Fibroblast of skin of right quadriceps (primary cell): Measurements from ENCODE around the gene C11orf52.

Source experiments
- DNase-seq: peaks from one replicate; pipeline ENCODE4 v3.0.0-alpha.2; 2013

C11orf52 gene

DNA sequence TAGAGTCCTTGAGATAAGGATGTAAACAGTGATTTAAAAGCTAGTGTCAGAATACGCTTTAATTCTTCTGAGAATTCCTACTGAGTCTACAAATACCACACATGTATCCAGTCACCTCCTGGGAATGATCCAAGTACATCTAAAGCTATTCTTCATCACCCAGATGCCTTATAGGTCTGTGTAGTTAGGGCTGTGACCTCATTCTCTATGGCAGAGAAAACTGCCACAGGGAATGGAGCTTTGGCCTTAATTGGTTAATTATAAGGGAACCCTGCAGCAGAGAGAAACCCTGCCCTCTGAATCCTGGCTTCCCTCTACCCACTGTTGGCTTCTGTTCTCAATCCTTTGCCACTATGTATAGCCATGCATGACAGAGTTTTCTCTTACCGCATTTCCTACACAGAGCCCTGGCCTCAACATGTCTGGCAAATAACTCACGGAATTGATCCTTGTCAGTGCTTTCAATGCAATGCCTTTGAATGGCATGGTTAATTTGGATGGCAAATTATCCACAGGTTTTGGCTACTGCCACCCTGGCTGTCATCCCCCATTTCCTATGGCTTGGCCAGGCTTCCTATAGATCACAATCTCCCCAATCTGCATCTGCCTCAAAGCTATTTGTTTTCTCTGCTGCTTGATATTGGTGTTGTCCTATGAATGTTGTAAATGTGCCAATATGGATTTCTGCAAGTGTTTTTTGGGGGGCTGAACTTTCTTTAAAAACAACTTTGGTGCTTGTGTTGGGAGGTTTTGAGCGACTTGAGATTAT is 21.3 kb downstream of the C11orf52 start:
- peak; percentile 92 for DNase-seq

DNA sequence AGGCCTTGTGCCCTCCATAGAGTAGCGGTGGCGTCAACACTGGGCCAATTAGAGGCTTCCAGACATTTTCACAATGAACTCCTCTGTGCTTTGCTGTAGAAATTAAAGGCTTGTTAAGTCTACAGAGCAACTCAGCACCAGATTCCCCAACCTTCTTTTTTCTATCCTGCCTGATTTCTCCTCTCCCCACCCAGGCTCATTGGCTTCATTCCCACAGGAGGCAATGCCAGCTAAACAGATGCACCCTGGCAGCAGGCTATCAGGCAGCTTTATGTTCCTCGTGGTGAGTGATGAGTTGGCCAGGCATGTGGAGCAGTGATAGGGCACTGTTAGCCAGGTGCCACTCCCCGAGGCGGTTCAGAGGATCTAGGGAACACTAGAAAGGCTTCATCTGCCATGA is 23.2 kb downstream of the C11orf52 start:
- no peak for DNase-seq

DNA sequence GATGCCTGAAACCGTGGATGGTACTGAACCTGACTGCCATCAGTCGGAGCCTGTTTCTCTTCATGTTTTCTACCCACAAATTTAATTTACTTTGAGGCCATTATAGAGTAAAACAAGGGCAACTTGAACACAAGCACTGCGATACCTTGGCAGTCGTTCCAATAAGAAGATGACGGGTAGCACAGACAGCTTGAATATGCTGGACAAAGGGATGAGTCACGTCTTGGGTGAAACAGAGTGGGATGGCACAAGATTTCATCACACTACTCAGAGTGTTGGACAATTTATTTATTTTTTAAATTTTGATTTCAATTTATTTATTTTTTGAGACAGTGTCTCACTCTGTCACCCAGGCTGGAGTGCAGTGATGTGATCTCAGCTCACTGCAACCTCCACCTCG is 24.1 kb downstream of the C11orf52 start:
- DNase-seq: no peak

DNA sequence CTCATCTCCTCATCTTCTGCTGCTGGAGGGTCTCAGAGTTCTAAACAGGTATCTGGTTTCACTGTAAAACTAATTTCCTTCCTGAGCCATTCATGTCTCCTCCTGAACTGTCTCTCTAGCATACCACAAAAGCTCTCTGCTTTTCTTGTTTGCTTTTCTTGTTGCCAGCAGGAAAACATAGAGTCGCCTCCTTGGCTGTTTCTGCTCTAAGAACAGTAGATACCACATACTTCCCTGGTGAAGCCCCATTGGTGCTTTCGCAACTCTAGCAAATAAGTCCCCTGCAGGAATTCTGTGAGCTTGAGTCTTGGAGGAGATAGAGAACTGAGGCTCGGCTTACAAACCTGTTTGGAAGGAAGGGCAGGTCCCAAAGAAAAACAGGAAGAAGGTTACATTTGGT is 25.4 kb downstream of the C11orf52 start:
- peak; percentile 81 for DNase-seq

DNA sequence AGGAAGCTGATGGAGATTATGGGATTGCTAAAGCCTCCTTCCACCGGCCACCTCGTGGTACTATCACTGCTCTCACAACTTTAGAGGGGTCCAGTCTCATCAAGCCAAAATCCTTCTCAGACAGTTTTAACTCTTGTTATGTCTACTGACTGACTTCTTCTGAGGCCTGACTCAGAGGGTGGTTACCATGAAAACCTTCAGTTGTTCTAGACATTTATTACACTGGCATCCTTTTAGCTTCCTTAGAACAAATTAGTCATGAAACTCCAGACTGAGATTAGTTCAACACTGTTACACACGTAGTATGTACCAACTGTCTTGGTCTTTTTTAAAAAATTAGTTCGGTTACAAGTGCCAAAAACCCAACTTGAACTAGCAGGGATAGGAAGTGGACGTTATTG is 25.9 kb downstream of the C11orf52 start:
- peak; percentile 80 for DNase-seq

DNA sequence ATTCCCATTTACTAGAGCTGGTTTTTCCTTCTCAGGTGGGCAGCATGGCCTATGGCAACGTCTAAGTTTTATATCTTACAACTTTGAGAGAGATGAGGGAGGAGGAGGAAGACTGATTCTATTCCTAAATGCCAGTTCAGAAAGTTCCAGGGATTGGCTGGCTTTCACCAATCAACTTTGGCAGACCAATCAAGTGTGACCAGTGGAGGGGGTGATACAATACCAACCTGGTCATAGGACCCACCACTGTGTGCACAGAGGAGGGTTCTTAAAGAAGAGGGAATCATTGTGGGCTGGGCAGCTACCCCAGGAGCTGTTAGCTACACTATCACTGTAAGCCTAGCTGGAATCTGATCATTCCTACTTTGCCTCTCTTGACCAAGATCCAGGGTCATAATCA is 26.5 kb downstream of the C11orf52 start:
- no peak for DNase-seq

DNA sequence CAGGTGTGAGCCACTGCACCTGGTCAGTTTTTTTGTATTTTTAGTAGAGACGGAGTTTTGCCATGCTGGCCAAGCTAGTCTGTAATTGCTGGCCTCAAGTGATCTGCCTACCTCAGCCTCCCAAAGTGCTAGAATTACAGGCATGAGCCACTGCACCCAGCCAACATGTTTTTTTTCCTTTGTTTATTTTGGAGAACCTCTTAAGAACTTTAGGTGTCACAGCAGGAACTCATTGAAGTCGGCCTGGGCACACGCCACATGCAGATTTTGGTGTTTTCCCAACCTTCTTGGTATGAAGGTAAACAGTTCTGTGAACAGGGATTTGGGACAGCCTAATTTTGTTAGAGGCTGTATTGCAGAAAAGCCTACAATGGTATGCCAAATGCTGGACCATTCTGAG is 27.8 kb downstream of the C11orf52 start:
- DNase-seq: no peak

DNA sequence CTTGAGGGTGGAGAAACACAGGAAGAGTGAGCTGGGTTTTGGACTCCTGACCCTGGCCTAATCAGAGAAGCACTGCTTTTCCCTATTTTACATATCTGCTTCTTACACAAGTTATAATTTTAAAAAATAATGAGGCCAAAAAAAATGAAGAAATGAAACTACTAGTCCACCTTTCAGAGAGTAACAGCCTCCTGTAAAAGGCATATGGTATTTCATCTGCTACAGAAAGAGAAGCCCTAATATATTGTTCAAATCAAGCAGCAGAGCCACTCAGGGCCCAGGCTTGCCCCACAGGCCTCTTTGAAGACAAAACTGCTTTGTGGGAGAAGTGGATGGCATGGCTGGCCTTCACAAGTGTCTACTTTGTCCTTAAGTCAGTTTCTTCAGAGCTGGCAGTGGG is 28.4 kb downstream of the C11orf52 start:
- no peak for DNase-seq

DNA sequence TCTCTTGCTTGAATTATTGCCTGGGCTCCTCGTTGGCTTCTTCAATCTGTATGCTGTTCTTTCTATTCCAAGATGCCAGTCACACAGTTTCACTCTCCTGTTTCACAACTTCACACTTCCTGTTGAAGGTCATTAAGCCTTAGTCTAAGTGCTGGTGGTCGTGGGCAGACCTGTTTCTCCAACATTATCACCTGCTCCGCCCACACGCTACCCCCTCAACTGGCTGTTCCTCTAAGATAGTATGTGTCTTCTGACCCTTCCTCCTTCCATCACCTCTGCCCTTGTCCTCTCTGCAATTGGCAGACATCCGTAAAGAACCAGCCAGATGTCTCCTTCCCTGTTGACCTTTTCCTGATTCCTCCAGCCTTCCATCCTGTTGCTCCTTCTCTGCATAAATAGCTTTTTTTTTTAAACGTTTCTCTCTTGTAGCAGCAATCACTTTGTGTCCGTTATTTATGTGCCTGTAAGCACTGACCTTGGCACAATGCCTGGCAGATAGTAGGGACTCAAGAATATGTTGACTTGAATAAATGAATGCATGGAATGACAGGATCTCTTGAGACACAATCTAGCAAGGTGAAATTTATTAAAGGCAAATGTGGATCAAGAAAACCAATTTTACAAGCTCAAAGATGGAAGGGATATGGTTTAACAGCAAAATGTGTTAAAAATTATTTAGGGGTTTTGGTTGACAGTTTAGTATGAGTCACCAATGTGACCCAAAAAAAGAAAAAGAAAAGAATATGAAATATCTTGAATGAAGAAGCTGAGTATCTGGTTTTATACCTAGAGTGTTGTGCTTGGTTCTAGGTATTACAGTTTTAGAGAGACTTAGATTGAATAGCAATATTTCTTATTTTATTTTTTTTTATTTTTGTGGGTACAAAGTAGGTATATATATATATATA is 31.1 kb downstream of the C11orf52 start:
- no peak for DNase-seq

DNA sequence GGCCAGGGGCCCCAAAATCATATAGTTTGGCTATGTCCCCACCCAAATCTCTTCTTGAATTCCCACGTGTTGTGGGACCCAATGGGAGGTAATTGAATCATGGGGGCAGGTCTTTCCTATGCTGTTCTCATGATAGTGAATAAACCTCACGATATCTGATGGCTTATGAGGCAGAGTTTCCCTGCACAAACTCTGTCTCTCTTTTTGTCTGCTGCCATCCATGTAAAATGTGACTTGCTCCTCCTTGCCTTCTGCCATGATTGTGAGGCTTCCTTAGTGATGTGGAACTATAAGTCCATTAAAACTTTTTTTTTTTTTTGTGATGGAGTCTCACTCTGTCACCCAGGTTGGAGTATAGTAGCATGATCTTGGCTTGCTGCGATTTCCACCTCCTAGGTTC is 32.9 kb downstream of the C11orf52 start:
- DNase-seq: no peak

DNA sequence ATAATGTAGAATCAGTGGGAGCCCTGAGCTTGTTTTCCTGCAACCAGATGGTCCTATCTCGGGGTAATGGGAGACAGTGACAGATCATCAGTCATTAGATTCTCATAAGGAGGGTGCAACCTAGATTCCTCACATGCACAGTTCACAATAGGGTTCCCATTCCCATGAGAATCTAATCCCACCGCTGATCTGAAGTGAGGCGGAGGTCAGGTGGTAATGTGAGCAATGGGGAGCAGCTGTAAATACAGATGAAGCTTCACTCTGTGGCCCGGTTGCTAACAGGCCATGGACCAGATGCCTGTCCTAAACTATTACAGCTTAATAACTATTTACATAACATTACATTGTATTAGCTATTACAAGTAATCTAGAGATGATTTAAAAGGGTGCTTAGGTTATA is 35.4 kb downstream of the C11orf52 start:
- no peak for DNase-seq

DNA sequence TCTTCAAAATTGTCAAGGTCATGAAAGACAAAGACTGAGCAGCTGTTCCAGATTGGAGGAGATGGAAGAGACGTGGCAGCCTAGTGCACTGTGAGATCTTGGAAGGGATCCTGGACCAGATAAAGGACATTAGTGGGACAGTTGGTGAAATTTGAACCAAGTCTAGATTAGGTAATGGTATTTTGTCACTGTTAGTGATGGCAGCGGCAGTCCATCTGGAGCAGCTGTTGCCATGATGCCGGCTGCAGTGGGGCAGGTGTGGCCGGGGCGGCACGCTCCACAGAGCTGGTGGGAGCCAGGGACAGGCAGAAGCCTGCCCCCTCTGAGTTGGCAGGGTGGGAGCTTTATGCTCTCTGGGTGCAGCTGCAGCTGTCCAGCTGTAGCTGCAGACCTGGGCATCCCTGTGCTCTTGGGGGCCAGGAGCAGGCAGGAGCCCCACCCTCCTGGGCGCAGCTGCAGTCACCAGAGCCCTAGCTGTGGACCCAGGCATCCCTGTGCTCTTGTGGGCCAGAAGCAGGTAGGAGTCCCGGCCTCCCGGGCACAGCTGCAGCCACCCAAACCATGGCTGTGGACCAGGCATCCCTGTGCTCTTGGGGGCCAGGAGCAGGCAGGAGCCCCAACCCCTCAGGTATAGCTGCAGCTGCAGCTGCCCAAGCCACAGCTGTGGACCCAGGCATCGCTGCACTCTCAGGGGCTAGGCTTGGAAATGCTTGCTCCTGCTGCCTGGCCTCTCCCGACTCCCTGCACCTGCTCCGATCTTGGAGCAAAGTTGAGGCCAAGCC is 39.1 kb downstream of the C11orf52 start:
- DNase-seq: no peak

DNA sequence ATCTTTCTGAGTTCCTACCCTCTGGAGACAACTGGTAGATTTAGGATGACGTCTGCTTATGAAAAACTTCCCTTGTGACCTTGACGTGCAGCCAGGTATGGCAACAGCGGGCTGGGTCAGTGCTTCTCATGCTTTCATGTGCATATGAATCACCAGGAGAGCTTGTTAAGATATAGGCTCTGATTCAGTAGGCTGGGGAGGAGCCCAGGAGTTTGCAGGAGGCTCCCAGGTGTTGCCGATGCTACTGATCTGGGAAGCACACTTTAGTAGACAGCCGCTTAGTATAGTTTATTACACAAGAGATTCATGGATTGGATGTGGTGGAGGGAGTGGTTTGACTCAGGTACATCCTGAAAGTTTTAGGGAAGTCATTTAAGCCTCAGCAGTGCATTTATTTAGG is 42.2 kb downstream of the C11orf52 start:
- no peak for DNase-seq

DNA sequence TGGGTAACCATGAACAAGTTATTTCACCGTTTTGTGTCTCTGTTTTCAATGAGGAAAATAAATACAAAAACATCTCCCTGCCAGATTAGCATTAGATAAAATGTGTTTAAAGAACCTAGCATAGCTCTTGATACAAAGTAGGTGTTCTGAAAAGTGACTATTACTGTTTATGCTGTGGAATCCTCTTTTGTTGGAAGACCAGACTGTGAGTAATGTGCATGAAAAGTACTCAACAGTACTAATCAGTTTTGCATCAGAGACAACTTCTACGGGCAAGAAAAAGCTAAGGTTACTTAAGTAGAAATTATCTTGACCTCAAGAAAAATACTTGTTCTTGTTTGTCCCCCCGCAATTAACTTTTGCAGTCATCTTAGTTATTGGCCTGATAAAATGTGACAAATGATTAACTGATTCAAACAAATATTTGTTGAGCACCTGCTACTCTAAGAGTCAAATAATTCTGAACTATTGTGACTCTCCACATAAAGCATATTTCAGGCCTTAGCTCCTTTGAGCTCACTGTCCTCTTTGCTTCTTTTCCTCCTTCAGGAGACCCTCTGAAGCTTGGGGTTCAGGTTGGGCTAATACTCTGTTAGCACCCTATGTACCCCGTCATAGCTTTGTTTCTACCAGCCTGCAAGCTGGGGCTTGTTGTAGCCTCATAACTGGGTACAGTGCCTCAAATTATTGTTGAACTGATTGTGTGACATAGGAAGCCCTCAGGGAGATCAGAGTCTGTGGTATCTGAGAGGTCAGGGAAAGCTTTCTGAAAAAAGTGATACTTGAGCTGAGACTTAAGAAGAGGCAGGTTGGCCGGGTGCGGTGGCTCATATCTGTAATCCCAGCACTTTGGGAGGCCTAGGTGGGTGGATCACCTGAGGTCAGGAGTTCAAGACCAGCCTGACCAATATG is 42.9 kb downstream of the C11orf52 start:
- DNase-seq: no peak

DNA sequence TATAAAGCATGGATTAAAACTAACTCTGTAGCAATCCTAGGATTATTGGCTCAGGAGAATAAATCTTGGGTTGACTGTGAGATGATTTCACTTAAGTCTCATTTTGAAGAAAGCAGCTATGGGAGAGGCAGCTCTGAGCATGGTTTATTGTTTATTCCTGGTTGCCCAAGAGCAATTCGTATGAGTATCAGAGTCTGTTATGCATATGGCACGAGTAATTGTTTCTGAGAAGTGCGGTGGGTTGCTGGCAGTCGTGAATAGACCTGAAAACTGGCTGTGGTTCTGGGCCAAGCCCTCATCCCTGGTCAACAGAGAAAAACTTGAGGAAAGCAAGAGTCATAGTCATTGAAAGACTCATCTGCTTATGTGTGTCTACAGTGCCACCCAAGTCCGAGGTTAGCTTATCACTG is 45.2 kb downstream of the C11orf52 start:
- DNase-seq: no peak

DNA sequence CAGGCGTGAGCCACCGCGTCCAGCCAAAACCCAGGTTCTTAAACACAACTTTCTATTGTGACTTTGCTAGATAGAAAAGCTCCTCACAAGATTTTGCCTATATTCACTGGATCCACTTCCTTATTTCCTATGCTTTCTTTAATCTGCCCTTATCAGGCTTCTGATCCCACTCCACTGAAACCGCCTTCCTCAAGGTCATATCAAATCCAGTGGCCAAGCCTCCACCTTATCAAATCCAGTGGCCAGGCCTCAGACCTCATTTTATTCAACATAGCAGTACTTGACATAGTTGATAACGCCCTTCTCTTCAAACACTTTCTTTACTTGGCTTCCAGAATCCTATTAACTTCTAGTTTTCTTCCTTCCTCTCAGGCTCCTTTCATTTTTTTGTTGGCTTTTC is 48.0 kb downstream of the C11orf52 start:
- no peak for DNase-seq

DNA sequence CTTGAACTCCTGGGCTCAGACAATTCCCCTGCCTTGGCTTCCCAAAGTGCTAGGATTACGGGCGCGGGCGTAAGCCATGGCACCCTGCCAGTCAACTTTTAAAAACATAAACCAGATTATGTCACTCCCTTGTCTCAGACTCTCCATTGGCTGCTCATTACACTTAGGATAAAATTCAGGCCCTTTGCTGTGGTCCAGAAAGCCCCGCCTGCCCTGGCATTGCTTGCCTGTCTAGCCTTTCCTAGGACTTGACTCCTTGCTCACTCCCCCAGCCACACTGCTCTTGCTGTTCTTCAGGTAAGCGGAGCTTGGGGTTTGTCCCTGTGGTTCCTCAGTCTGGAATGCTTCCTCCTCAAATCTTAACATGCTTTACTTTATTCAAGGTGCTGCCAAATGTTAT is 48.9 kb downstream of the C11orf52 start:
- no peak for DNase-seq

DNA sequence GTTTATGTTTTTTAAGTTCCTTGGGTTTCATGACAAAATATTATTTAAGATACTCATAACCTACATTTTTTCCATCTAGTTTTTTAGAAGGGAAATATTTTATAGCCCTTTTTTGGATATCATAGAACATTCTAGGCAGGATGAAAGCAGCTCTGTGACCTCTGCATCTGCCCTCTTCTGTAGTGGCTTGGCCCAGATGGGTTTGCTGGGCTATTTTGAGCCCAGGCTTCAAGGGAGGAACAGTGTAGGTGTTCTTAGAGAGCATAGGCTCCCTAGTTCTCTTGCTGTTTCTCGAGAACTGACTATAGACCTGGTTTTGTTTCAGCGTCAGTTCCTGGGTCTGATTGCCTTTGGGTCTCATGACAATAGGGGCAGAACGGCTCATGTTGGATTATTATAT is 50.6 kb downstream of the C11orf52 start:
- DNase-seq: no peak

DNA sequence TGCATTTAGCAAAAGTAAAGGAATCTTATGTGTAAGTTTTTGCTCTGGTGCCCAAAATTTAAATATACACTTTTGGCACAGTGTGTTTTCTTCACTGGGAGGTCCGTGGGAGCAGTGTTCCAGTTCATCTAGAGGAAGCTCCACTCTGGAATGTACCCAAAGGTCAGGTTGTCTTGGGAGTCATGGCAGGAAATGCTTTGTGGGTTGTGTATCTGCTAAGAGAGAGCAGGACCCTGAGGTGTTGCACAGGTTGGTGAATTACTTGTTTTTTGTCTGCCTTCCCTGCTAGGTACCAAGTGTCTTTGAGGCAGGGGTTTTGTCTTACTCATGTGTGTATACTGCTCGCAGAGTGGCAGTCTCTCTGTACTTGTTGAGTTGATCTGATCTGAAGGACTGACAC is 55.7 kb downstream of the C11orf52 start:
- DNase-seq: no peak

DNA sequence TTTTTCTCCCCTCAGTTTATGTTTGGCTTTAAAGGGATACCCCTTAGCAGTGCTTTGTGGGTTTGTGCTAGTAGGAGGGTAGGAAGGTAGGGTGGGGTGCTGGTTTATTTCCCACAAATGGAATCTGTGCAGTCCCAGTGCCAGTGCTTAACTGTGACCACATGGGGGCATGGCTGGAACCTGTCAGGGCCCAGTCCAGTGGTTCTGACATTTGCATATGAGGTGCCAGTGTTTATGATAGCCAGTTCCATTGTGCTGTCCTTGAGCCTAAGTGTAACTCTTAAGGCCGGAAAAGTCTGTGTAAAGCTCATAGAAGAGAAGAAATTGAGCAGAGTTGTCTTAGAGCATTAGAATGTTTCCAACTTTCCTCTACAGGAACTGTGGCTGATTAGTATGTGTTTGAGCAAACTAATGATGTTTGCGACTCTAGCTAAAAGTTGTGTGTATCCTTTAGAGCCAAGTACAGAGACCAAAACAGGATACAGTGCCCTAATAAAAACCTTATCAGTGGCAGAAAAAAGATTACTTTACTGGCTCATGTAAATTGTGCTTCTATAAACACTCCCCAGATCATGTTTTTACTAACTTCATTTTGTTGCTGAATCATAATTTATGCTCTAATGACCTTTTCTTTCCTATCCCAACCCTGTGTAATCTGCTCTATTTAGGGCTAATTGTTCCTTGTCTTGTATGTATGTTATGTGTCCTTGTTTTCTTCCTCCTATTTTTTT is 56.5 kb downstream of the C11orf52 start:
- no peak for DNase-seq

DNA sequence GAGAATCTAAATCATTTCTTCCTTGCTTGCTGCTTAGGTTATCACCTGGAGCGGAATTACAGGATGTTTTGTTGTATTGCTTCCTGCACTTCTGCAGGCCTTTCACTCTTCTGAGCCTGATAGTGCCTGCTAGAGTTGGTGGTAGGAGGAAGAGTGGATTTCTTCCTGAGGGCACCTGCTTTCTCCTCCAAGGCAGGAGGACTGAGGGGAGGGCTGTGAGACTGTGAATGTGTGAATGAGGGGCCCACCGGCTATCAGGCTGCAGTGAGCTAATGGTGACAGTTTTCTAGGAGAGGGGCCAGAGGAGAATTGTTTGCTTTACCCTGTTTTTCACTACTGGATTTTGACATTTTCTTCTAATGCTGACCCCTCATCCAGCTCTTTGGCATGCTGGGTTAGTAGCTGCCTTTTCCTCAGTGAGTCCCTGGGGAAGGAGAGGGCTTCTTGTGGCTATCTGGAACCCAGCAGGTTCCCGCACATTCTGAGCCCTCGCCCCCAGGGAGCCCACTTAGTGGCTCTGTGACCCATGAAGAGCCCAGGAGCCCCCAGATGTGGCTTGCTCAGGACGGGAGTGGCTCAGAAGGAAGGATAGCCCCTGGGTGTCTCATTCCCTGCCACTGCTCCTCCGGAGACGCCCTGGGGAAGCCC is 57.5 kb downstream of the C11orf52 start:
- DNase-seq: no peak
